Forelimb muscle (tissue), 1 donor: ENCODE measurements around the gene SORCS2. TPM values are rescaled to one million over a fixed set of nuclear protein-coding genes. Genes with fewer than 3 reads are reported as not detected.

Experiments used
- DNase-seq: peaks from one replicate; pipeline ENCODE4 v3.0.0-alpha.2; 2013; ENCODE audit warnings: low read depth
- polyA plus RNA-seq: library from polyadenylated mRNA; unstranded; fragments of 120-200 nt; gene quantifications from one replicate; pipeline ENCODE4 v1.2.1, GENCODE V29; 2013; ENCODE audit not compliant: insufficient read length

Gene SORCS2
- polyA plus RNA-seq, 1 donor: 8.8 TPM

DNA sequence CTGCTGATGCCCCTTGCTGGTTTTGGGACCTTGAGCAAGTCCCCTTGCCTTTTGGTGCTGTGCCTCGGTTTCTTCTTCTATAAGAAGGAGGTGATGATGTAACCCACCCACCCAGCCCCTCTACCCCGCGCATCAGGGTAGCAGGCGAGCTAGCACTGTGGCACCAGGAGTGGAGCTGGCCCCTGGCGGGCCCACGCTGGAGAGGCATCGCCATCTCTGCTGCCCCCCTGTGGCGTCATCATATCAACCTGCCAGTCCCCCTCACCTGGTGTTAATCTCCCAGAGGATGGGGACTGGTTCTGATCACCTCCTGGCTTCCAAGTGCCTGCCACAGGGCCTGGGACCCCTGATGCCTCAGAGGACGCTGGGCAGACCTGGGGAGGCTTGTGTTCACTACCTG, 6.3 kb upstream of the SORCS2 start:
- no peak for DNase-seq

DNA sequence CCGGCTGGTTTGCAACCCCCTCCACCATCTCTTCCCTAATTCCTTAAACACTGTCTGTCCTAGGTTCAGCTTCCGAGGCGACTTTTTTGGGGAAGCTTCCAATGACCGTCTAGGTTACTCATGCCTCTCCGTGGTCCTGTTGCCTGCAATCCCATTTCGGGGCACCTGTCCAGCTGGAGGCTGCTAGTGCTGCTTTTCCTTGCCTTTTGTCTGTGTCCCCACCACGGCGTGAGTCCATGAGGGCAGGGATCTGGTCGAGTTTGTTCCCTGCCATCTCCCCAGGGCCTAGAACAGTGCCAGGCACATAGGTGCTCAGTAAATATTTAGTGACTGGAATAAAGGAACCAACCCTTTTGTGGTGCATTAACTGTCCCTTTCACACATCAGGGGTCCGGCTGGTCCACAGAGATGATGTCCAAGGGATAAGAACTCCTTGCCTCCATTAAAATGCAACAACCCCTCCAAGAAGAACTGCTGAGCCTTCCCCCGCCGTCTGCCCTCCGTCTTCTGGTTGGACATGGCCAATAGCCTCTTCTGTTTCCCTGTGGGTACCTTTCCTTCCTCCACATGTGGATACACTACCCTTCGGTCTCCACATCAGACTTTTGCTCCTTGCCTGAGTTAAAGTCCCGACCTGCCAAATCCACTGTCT, 5.7 kb upstream of the SORCS2 start:
- DNase-seq: no peak

DNA sequence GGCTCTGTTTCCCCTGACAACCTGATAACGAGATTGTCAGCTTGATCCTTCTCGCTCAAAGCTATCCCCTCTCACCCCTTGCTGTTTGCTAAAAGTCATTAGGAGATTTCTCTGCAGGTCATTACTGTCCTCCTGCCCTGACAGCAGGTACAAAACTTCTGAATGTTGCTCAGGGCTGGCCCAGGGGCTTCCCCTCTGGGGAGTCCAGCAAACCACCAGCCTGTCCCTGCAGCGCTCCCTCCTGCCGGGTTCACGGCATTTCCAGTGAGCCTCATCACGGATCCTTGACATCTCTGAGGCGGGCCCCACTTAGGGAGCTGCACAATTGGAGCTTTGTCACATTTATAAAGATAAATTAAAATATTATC, 5.2 kb upstream of the SORCS2 start:
- no peak for DNase-seq

DNA sequence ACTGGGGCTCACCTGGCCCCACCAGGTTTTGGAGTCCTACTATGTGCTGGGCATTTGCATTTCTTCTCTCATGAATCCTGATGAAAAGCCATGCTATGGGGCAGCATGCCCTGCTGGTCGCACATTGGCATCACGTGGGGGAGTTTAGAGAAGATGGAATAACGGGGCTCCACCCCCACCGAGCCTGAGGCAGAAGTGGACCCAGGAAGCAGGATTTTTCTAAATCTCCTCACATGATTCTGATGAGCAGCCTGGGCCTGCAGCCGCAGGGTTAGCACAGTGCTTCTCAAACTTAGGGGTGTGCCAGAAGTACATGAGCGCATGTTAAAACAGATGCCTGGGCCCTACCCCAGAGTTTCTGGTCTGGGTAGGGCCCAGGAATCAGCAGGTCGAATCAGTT, 4.6 kb upstream of the SORCS2 start:
- DNase-seq: no peak

DNA sequence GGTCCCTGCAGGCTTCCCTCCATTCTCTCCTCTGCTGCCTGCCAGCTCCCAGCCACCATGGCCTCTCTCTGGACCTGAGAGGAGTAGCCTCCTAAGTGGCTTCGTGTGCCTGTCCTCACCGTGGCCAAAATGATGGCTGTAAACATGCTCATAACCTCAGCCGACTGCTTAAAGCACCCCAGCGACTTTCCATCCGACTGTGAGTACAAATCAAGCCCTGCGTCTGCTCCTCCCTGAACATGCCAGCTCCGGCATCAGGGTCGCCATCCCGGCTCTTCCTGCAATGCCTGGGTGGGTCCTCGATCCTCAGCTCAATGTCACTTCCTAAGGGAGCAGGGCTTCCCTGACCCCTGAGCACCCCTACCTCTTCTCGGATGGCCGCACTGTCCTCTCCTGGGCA, 3.3 kb upstream of the SORCS2 start:
- no peak for DNase-seq

DNA sequence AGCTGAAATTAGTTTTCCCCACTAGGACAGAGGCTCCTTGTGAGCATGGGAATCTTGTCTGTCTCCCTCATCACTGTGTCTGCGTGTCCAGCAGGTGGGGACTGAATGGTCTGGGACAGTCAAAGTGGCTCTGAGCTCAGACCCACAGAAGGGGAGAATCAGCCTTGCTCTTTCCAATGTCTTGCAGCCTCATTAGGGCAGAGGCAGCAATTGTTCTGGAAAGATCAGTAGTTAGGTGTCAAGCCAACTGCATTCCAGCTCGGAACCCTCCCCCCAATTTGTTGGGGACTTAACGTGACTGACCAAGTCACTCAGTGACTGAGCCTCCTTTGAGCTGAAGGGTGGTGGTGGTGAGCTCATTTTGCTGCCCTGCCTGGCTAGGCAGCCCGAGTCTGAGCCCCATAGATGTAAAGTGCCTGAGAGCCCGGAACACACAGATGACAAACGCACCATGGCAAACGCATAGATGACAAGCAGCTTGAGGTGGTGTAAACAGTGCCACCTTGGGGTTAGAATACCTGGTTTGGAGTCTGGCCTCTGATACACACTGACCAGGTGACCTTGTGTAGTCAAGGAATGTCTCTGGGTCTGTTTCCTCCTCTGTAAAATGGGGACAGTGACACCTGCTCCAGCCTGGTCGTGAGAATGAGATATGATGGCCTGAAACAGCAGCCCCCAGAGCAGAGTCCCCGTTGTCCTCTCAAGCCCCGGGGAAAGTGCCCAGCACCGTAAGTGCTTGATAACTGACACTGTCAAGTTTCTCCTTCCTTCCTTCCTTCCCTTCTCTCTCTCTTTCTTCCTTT, 2.7 kb upstream of the SORCS2 start:
- DNase-seq: no peak

DNA sequence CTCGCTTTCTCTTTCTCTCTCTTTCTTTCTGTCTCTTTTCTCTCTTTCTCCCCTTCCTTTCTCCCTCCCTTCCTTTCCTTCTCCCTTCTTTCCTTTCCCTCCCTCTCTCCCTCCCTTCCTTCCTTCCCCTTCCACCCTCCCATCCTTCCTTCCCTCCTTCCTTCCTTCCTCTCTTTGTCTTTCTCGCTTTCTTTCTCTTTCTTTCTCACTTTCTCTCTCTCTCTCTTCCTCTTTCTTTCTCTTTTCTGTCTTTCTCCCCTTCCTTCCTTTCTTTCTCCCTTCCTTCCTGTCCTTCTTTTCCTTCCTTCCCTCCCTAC, 2.1 kb upstream of the SORCS2 start:
- DNase-seq: no peak

DNA sequence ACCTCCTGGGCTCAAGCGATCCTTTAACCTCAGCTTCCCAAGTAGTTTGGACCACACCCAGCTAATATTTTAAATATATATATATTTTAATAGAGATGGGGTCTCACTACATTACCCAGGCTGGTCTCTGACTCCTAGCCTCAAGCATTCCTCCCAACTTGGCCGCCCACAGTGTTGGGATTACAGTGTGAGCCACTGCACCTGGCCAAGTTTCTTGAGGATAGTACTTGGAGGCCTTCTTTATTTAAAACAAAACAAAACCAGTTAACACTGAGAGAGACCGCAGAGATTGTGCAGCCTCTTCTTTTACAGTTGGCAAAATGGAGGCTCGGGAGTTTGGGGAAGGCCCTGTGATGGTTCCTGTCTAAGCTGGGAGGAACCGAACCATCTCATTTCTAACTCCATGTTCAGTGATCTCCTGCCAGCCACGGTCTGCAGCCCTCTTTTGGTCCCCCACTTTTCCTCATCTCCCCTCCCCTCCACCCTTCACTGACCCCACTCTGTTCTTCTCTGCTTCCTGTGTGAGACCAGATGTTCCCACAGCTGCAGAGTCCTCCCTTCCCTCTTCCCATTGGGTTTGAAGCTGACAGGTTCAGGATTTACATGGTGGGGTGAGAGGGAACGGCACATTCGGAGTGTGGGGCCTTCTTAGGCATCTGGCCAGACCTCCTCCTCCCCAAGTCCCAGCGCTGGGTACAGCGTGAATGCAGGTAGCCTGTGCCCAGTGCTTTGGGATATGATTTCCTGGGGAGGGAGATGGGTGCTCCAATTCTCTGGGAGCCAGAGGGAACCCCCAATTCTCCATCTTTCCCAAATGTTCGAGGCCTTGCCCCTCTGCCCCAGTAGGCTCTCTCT, 1.4 kb upstream of the SORCS2 start:
- no peak for DNase-seq

DNA sequence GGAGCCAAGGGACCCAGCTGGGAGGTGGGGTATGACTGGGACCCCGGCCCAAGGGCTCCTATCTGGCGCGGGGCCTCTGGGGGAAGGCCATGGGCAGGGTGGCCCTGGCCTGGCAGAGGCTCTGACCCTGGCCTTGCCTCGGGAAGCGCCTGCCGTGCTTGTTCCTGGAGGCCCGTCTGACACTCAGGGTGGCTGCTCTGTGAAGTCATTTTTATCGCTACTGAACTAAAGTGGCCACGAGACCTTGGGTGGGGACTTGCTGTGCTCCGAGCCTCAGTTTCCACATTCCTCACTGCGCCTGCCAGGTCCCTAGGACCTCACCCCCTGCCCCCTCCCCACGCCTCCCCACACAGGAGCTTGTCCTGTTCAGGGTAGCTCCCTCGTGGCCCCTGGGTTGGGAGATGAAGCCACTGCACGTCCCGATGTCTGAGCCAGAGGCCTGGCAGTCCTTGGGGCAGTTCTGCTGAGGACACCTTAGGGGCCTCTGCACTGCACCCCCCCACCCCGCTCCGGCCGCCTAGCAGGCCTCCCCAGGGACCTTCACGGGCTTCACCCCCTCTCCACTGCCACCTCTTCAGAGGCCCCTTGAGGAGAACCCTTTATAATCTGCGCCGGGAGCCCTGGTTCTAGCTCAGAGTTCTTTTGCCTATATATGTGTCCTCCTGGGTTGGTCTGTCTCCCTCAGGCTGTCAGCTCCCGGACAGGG, 639 bp upstream of the SORCS2 start:
- DNase-seq: no peak

DNA sequence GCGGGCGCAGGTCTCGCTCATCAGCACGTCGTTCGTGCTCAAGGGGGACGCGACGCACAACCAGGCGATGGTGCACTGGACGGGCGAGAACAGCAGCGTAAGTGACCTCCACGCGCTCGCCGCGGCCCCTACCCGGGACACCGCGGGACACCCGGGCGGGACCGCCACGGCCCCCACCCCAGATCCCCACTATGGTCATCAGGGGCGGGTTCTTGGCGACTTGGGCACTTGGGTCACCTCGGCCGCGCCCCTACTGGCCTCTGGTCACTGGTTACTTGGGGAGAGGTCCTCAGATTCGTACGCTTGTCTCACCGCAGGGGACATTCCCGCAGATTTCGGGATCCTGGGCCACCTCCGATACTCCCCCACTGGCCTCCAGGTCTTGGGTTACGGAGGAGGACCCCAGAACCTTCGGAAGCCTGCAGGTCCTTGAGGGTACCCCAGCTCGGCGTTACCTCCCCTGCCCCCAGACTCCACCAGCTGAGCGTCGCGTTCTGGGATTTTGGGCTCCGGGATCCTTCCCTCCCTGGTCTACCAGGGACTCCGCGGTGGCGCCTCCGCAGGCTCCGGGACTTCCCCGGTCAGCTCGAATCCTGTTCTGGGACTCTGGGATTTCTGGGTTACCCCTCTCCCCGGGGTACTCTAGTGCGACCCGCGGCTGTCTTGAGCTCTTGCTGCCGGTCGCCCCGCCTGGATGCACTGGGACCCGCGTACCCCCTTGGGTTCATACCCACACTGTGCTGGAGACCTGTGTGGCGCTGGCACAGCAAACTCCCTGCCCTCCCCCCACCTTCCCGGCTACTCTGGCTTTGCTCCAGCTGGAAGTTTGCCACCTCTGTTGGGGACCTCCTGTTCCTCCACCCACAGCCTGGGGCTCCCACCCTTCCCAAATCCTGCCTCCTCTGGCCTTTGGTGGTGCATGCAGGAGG, 956 bp downstream of the SORCS2 start:
- DNase-seq: no peak

DNA sequence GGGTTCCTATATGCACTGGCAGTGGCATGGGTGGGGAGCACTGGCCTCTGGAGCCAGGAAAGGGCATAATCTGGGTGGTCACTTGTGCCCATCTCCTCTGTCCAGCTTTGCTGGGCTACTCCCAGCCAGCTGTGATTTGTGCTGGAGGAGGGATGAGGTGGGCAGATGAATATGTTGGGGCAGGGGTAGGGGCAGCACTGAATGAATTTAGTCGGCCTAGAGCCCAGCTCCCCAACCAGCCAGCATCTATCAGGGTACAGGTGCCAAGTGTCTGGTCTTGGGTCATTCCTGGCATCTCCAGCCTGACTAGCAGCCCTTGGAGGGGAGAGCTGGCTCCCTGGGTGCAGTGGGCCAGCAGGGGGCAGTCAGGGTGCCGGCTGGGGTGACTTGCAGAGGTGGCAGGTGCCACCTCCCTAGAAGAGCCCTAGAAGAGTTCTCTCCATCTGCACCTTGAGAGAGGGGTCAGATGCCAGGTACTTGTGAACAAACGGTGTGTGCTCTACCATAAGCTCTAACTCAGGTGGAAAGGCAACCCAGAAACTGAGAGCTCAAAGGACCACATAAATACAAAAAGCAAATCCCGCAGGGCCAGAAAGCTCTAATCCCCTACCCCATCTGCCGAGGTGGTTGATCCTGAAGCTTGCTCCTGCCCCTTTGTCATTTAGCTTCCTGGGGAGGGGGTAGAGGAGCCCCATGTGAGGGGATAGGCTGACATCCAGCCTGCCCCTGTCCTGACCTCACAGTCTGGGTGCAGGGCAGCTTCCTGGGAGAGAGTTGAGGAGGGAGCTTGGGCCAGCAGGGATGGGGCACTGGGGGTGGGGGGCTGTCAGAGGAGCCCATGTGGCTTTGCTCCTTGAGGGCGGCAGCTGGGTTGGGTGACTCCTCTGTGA, 2.2 kb downstream of the SORCS2 start:
- DNase-seq: no peak

DNA sequence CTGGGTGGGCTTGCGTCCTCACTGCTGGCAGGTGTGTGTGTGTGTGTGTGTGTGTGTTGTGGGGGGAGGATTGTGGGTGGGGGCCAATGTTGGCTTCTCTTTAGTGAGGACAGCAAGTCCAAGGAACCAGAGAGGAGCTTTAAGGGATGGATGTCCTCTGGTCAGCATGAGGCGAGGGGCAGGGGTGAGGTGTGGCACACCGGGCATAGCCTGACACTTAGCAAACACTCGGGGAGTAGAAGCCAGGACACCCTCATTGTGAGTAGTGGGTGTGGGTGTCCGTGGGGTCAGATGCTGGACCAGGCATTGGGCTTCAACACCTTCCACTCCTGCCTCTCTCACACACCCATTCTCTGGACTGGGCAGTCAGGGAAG, 2.8 kb downstream of the SORCS2 start:
- DNase-seq: no peak

DNA sequence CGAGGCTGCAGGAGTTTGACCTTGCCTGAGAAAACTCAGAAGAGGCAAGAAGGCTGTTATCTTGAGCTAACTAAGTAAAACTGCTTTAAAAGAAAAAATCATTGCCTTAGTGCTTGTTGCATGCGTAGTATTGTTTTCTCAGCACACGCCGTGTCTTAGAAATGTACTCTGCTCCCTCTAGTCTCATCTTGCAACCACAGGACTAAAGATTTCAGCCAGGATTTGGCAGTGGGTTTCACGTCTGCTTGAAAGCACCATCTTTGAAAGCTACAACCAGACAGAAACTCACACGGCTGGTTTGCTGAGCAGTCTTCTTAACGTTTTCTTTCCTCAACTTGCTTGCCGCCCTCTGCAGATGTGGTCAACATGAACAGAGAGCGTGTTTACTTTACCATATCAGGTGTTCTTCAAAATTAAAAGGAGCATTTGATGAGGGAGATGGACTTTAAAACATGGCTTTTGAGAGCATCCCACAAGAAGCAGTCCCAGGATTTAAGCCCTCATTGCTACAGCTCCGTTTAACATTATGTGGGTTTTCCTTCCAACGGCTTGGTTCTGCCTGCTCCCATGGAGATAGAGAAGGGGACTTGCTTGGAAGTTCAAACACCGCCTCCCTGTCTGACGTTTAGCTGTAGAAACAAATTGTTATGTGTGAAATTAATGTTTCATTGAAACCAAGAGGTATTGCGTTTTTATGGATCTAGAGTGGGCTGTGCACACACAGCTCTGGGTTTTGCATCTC, 3.4 kb downstream of the SORCS2 start:
- DNase-seq: no peak

DNA sequence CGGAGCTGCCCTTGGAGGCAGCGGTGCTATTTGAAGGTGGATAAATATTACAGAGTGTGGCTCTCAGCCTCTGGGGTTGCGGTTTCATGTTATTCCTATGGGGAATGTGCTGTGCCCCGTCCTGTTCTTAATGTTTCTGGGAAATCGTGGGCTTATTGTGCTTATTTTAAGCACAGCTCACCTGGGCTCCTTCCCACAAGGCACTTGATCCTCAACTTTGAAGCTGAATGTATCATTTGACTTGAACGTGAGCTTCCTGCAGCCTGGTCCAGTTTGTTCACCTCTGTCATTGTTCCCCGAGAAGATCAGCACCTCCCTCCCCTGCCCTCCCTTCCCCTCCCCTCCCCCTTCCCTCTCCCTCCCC, 3.9 kb downstream of the SORCS2 start:
- DNase-seq: no peak

DNA sequence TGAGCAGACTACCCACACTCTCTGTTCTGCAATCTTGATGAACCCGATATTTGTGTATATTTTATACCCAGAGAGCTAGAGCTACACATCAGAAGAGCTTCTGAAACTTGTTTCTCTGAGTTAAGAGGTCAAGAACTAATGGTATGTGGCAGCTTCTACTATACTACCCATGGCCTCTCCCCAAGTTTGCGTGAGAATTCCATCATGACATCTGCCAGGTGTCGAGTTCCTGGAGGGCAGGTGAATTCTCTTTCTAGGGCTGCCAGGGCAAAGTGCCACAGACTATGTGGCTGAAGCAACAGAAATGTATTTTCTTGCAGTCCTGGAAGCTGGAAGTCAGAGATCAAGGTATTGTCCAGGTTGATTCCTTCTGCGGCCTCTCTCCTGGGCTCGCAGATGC, 4.4 kb downstream of the SORCS2 start:
- DNase-seq: no peak

DNA sequence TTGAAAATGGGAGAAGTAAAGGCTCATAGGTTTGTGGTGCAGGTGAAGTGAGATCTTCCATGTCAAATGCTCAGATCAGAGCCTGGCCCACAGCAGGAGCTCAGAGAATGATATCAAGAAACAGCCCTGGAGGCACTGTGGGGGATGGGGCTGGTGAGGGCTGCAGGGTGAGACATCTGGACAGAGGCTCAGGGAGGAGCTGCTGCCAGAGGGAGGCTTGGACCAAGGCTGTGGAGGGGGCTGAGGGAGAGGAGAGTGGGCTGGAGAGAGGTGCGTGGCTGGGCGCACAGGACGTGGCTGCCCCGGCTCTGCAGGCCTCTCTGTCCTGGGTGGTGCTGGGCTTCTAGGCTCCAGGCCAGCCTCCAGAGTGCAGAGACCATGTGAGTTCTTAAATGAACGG, 5.6 kb downstream of the SORCS2 start:
- DNase-seq: no peak

DNA sequence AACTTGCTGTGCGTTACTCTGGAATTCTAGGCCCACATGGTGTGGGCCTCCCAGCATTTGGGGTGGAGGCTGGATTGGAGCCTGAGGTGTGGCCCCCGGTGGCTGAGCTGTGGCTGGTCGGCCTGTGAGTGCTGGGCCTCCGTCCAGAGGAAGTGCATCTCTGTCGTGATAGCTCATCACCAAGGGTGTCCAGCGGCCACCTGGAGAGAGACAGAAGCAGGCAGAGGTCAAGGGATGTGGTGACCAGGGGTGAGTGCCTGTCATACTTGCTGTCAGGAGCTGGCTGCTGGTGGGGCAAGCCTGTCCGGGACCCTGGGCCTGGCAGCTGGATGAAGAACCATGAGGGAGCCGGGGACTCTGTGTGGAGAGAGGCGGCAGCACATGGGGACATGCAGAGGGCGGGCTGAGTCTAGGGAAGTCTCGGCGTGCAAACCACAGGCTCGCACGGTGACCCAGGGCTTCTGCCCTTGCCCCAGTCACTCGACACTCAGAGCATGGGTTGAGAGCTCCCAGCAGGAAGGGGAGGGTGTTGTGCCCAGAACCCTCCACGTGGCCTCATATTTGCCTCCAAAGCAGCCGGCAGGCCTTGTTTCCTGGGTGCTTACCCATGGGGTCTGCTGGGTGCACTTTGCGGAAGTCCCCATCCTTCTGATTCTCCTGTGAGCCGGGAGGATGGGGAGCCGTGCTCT, 6.2 kb downstream of the SORCS2 start:
- DNase-seq: no peak

DNA sequence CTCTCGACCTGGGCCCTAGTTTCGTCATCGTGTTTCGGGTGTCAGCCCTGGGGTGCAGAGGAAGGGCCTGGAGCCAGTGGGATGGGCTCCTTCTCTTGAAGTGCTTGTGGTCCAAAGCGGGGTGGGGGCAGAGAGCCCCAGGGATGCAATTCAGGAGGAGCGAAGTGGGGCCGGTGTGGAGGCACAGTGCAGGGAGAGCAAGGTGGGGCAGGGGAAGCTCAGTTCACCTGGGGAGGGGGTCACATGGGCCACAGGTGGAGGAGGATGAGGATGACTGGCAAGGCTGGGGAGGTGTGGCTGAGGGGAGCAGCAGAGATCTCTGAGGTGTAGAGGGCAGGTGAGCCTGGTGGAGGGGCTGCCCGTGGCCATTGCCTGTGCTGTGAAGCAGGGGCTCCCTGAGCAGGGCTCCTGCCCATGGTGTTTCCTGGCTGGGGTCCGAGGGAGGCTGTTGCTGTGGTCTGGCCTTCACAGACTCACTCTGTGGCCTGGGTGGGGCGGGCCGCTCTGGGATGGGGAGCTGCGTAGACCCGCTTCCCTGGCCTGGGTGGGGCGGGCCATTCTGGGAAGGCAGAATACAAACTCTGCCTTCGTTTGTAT, 6.9 kb downstream of the SORCS2 start:
- no peak for DNase-seq
